Naive B cell (primary cell): ENCODE measurements around the gene NRBP1. TPM values are rescaled to one million over a fixed set of nuclear protein-coding genes. Genes with fewer than 3 reads are reported as not detected.
A peak's percentile ranks its signal among the peaks of the same experiment; 100 is the strongest.

ENCODE experiments used
- ATAC-seq, 2 donors: fragments of 150-1000 bp; cut with Tn5 transposase; 2 replicates each; pipeline ENCODE4 v1.10.0; 2021; ENCODE audit warnings: low read depth in 2 of 2, mild to moderate bottlenecking in 2 of 2, moderate library complexity in 2 of 2
- DNase-seq: peaks from one replicate; pipeline ENCODE4 v3.0.0; 2022
- H3K27ac Mint-ChIP-seq, 6 donors: one replicate each; pipeline ENCODE4 v1.8.0; 2020 to 2022; ENCODE audit warnings: mild to moderate bottlenecking in 6 of 6, mixed read lengths in 6 of 6, moderate library complexity in 5 of 6, inconsistent platforms in 2 of 6
- H3K27me3 Mint-ChIP-seq, 3 donors: one replicate each; pipeline ENCODE4 v1.8.0; 2021 to 2022; ENCODE audit warnings: mixed read lengths in 3 of 3, mild to moderate bottlenecking in 1 of 3
- H3K36me3 Mint-ChIP-seq, 2 donors: one replicate each; pipeline ENCODE4 v1.8.0; 2020 to 2022; ENCODE audit warnings: mixed read lengths in 2 of 2, inconsistent platforms in 1 of 2, mild to moderate bottlenecking in 1 of 2
- H3K4me1 Mint-ChIP-seq, 3 donors: one replicate each; pipeline ENCODE4 v1.8.0; 2020 to 2022; ENCODE audit warnings: mixed read lengths in 3 of 3, inconsistent platforms in 1 of 3, mild to moderate bottlenecking in 1 of 3, moderate library complexity in 1 of 3
- H3K4me3 Mint-ChIP-seq, 8 donors: one replicate each; pipeline ENCODE4 v1.8.0; 2020 to 2022; ENCODE audit warnings: mild to moderate bottlenecking in 8 of 8, mixed read lengths in 8 of 8, moderate library complexity in 8 of 8, inconsistent platforms in 2 of 8
- H3K9me3 Mint-ChIP-seq, 7 donors: one replicate each; pipeline ENCODE4 v1.8.0; 2020 to 2022; ENCODE audit warnings: mixed read lengths in 7 of 7, mild to moderate bottlenecking in 5 of 7, inconsistent platforms in 2 of 7, moderate library complexity in 1 of 7
- polyA plus RNA-seq, 6 donors: library from polyadenylated mRNA; unstranded; fragments of 300-500 nt; fragmentation: Illumina TruSeq; gene quantifications; one replicate each; pipeline ENCODE4 v1.2.3, GENCODE V29; 2021; ENCODE audit warnings: low read depth in 6 of 6

The NRBP1 gene
- polyA plus RNA-seq, 6 donors from 2014 or later: 45.3 to 76.5 (median 59.4) TPM

DNA sequence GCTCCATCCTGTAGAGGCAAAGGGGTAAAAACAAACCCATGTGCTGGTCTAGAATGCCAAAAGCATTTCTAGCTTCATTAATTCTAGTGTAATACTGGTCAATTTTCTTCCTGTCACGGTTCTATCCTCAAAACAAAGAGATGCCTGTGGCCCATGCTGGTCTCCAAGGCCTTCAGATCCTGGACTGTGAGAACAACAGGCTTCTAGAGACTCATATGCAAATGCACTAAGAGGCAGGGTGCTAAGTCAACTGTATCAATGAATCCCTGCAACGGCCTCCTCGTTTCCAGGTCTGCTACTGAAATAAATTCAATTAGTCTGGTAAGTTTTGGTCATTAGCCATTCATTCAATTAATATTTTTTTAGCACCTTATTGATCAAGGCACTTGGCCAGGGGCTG lies 57.1 kb downstream of the NRBP1 start:
- H3K9me3 Mint-ChIP-seq: no peaks in the 10 kb centered on the region
- ATAC-seq (no peak), DNase-seq (no peak)
- peak overlapping the region in 5 of 6 donors; percentile 29 to 97 (median 73) for H3K27ac Mint-ChIP-seq
- H3K4me1 Mint-ChIP-seq: peaks cover 16 to 25% (median 20%) of the 10 kb centered on the region in 3 donors
- H3K36me3 Mint-ChIP-seq: peaks cover 7 to 27% of the 10 kb centered on the region in 2 donors
- no peaks in the 10 kb centered on the region for H3K27me3 Mint-ChIP-seq
- no peak overlapping the region for H3K4me3 Mint-ChIP-seq

DNA sequence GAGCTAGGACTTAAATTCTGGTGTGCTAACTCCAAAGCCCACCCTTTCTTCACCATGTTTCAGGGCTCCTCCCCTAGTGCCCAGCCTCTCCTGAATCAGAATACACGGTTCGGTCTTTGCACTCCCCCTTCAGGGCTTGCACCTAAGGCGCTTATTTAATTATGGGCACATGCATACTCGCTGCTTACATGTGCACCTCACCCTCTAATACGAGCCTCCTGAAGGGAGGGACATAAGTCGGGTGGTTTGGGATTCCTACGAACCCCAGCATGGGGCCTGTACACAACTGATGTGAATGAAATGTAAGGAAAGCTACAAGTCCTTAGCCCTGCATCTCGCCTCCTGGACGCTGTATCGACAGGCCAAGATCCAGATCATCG lies 60.7 kb downstream of the NRBP1 start:
- Mint-ChIP-seq H3K9me3 (no peaks in the 10 kb centered on the region), H3K36me3 (peaks cover 0 to 8% of the 10 kb centered on the region in 2 donors), H3K4me3 (peak overlapping the region; percentile 75 to 94 (median 91)), H3K4me1 (peaks cover 10 to 31% (median 17%) of the 10 kb centered on the region in 3 donors), H3K27ac (peak overlapping the region; percentile 97 to 100 (median 98)), H3K27me3 (peaks cover 8 to 20% (median 17%) of the 10 kb centered on the region in 3 donors)
- peak; percentile 5 to 19 for ATAC-seq
- no peak for DNase-seq

DNA sequence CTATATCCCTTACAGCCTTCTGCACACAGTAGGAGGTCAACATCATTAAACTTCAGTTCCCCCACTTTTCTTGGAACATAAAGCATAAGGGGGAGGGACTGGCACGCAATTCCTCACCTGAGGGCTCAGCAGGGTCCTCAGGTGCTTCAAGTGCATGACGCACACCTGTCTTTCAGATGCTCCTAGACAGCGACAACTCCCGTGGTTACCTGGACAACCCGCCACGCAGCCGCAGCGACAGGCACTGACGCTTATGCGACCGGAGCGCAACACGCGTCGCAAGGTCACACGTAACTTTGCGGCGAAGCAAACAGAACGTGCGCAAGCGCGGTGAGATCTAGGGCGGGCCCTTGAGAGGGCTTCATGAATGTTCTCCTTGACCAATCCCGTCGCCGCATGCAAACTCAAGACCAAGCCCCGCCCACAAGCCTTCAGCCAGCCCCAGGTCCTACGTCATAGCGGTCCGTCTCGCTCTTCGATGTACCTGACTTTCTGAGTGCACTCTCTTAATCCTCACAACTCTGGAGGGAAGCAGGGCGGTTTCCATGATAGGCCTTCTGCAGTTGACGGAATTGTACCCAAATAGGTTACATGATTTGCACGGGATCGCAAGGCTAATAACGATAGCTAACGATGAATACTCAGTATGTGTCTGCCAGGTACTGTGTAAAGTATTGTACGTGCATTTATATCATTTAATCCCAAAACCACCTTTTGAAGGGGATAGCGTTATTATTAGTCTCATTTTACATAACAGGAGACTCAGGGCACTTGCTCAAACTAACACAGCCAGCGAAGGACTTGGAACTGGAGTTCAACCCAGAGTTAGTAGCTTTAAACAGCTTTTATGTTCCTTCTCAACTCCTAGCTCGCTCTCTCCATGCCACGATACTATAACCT lies 61.3 kb downstream of the NRBP1 start, which contains the start of gene IFT172:
TSS of gene IFT172 (minus strand) at position 246 of the 900 bp plus-strand sequence. CDS start at position 156, 90 bp downstream.
- Mint-ChIP-seq H3K9me3 (no peaks in the 10 kb centered on the region), H3K4me3 (peak within 1 kb of the TSS; percentile 75 to 94 (median 91)), H3K27ac (peak within 1 kb of the TSS; percentile 97 to 100 (median 98)), H3K27me3 (peaks cover 8 to 25% (median 22%) of the 10 kb centered on the region in 3 donors), H3K4me1 (peaks cover 14 to 34% (median 21%) of the 10 kb centered on the region in 3 donors), H3K36me3 (peaks cover 0 to 5% of the 10 kb centered on the region in 2 donors)
- DNase-seq (peak; percentile 98), ATAC-seq (peak; percentile 86 to 89)

Other genes starting within 250 kb of the NRBP1 start
- gene ATRAID, start 216.6 kb upstream of the NRBP1 start, polyA plus RNA-seq: 100 to 1,000 TPM; 296 to 424 (median 357) TPM
- 10 to 100 TPM; 15.4 to 55.3 (median 22.4) TPM for gene SLC5A6, start 216.4 kb upstream of the NRBP1 start, polyA plus RNA-seq
- 10 to 100 TPM in 5 of 6 donors, 1 to 10 TPM in 1; 5.4 to 20.7 (median 14.0) TPM for gene CAD, start 211.3 kb upstream of the NRBP1 start, polyA plus RNA-seq
- under 1 TPM in 2 of 6 donors, not detected in 4; 0.06 to 0.16 TPM for gene SLC30A3, start 165.6 kb upstream of the NRBP1 start, polyA plus RNA-seq
- not detected for gene DNAJC5G, start 153.2 kb upstream of the NRBP1 start, polyA plus RNA-seq
- not detected for gene TRIM54, start 146.2 kb upstream of the NRBP1 start, polyA plus RNA-seq
- 1 to 10 TPM in 1 of 6 donors, under 1 TPM in 3, not detected in 2; 0.55 to 1.4 (median 0.91) TPM for gene UCN, start 120.2 kb upstream of the NRBP1 start, polyA plus RNA-seq
- 100 to 1,000 TPM; 133 to 234 (median 151) TPM for gene MPV17, start 105.5 kb upstream of the NRBP1 start, polyA plus RNA-seq
- 10 to 100 TPM; 31.8 to 50.6 (median 39.9) TPM for gene GTF3C2, start 71.9 kb upstream of the NRBP1 start, polyA plus RNA-seq
- gene EIF2B4, start 58.3 kb upstream of the NRBP1 start, polyA plus RNA-seq: 10 to 100 TPM; 16.3 to 38.9 (median 30.3) TPM
- 100 to 1,000 TPM; 216 to 307 (median 256) TPM for gene SNX17, start 58.0 kb upstream of the NRBP1 start, polyA plus RNA-seq
- gene ZNF513, start 47.9 kb upstream of the NRBP1 start, polyA plus RNA-seq: 1 to 10 TPM in 5 of 6 donors, not detected in 1; 2.2 to 6.5 (median 3.7) TPM
- gene PPM1G, start 19.0 kb upstream of the NRBP1 start, polyA plus RNA-seq: 100 to 1,000 TPM in 1 of 6 donors, 10 to 100 TPM in 5; 67.1 to 105 (median 73.2) TPM
- 1 to 10 TPM in 4 of 6 donors, under 1 TPM in 1, not detected in 1; 1.00 to 8.3 (median 3.9) TPM for gene KRTCAP3, start 13.8 kb downstream of the NRBP1 start, polyA plus RNA-seq
- gene IFT172, start 61.1 kb downstream of the NRBP1 start, polyA plus RNA-seq: 1 to 10 TPM in 5 of 6 donors, under 1 TPM in 1; 0.47 to 7.5 (median 3.2) TPM
- under 1 TPM in 3 of 6 donors, not detected in 3; 0.17 to 0.65 (median 0.33) TPM for gene FNDC4, start 66.6 kb downstream of the NRBP1 start, polyA plus RNA-seq
- gene GCKR, start 68.2 kb downstream of the NRBP1 start, polyA plus RNA-seq: not detected
- gene ZNF512, start 154.4 kb downstream of the NRBP1 start, polyA plus RNA-seq: 10 to 100 TPM; 28.0 to 42.1 (median 36.0) TPM
- 1 to 10 TPM; 1.3 to 2.6 (median 1.8) TPM for gene CCDC121, start 200.4 kb downstream of the NRBP1 start, polyA plus RNA-seq
- gene GPN1, start 200.4 kb downstream of the NRBP1 start, polyA plus RNA-seq: 10 to 100 TPM; 50.3 to 89.4 (median 62.2) TPM
- 10 to 100 TPM; 12.9 to 18.2 (median 15.2) TPM for gene SUPT7L, start 235.0 kb downstream of the NRBP1 start, polyA plus RNA-seq
- 10 to 100 TPM; 14.0 to 25.9 (median 24.1) TPM for gene SLC4A1AP, start 235.3 kb downstream of the NRBP1 start, polyA plus RNA-seq